Endothelial cell of umbilical vein (primary cell): ENCODE data around the gene METTL15. TPM values are rescaled to one million over a fixed set of nuclear protein-coding genes. Genes with fewer than 3 reads are reported as not detected.

ENCODE experiments used
- BruUV-seq: library from RNA; stranded (reverse); fragments of 400-500 nt; replicated peaks from 2 replicates; lab custom pipeline; 2021; lab: Mats Ljungman, UMichigan
- CTCF ChIA-PET: fragments of 300-600, 350-600 bp; sonication (Branson Sonifier 250); formaldehyde crosslinking; loops from one replicate; lab custom pipeline; 2021; ENCODE audit warnings: antibody characterized with exemption, inconsistent platforms; lab: Charles Lee
- POLR2A ChIA-PET: fragments of 300-600, 350-600 bp; sonication (Branson Sonifier 250); formaldehyde crosslinking; loops from one replicate; lab custom pipeline; 2021; ENCODE audit warnings: antibody characterized with exemption, inconsistent platforms; lab: Charles Lee
- DNase-seq: peaks from one replicate; pipeline ENCODE4 v3.0.0-alpha.2; 2011; ENCODE audit warnings: low read depth, low spot score
- FAIRE-seq: peaks from 2 replicates; lab custom pipeline; 2011; peaks lifted over from hg19 to GRCh38; lab: Jason Lieb, UNC
- H2AFZ ChIP-seq: 2 replicates; pipeline ENCODE4 v1.6.0; 2012; ENCODE audit warnings: low read depth, low read length, control low read depth, inconsistent platforms
- H3K27ac ChIP-seq: 2 replicates; pipeline ENCODE4 v1.5.1; 2011; ENCODE audit warnings: low read depth, mild to moderate bottlenecking, control low read depth, low read length, moderate library complexity; ENCODE audit not compliant: insufficient read depth
- H3K27me3 ChIP-seq, 2 experiments: 2 replicates each; pipeline versions ENCODE4 v1.6.0 to v1.6.1; 2011; ENCODE audit warnings: low read length in 2 of 2, mixed read lengths in 1 of 2; ENCODE audit not compliant: control insufficient read depth in 2 of 2, insufficient read depth in 2 of 2
- H3K36me3 ChIP-seq, 2 experiments: 2 replicates in 1 of 2; 3 replicates in 1 of 2; pipeline ENCODE4 v1.5.1; 2011; ENCODE audit warnings: low read length in 2 of 2, mild to moderate bottlenecking in 1 of 2, moderate library complexity in 1 of 2; ENCODE audit not compliant: control insufficient read depth in 2 of 2, insufficient read depth in 2 of 2; ENCODE audit errors: extremely low read depth in 1 of 2
- H3K4me1 ChIP-seq: 3 replicates; pipeline ENCODE4 v1.5.1; 2011; ENCODE audit warnings: mild to moderate bottlenecking, low read length; ENCODE audit not compliant: control insufficient read depth, insufficient read depth; ENCODE audit errors: extremely low read depth
- H3K4me2 ChIP-seq: 2 replicates; pipeline ENCODE4 v1.6.1; 2011; ENCODE audit warnings: low read length, control low read depth, mixed read lengths; ENCODE audit not compliant: insufficient read depth
- H3K4me3 ChIP-seq, 3 experiments: fragments of 200-600 bp in 1 of 3; sonication (generic), shearing (Covaris generic) in 1 of 3; replicated peaks in 1 of 3; 2 replicates each; pipeline ENCODE4 v1.5.1; 2011 to 2016; ENCODE audit warnings: control low read depth in 3 of 3, low read length in 3 of 3, mild to moderate bottlenecking in 2 of 3, inconsistent platforms in 1 of 3, low read depth in 1 of 3, moderate library complexity in 1 of 3; ENCODE audit not compliant: insufficient read depth in 1 of 3
- H3K79me2 ChIP-seq: 2 replicates; pipeline ENCODE4 v1.6.0; 2012; ENCODE audit warnings: low read length, inconsistent platforms; ENCODE audit not compliant: control insufficient read depth, insufficient read depth
- H3K9ac ChIP-seq: replicated peaks from 2 replicates; pipeline ENCODE3; 2011; ENCODE audit warnings: low read length, control low read depth; ENCODE audit not compliant: insufficient read depth; ENCODE audit errors: extremely low read depth
- H3K9me1 ChIP-seq: replicated peaks from 3 replicates; pipeline ENCODE4 v1.6.0; 2011; ENCODE audit warnings: mild to moderate bottlenecking, low read length; ENCODE audit not compliant: control insufficient read depth, insufficient read depth; ENCODE audit errors: extremely low read depth
- H3K9me3 ChIP-seq: replicated peaks from 2 replicates; pipeline ENCODE4 v1.5.1; 2012; ENCODE audit warnings: low read length, inconsistent platforms; ENCODE audit not compliant: control insufficient read depth, insufficient read depth
- H4K20me1 ChIP-seq: replicated peaks from 2 replicates; pipeline ENCODE3; 2011; ENCODE audit warnings: mild to moderate bottlenecking, low read length; ENCODE audit not compliant: control insufficient read depth, insufficient read depth; ENCODE audit errors: extremely low read depth
- FOS ChIP-seq: IDR thresholded peaks from 2 replicates; pipeline ENCODE4 v1.6.1; 2011; ENCODE audit warnings: mild to moderate bottlenecking, low read length, moderate library complexity, borderline replicate concordance; ENCODE audit not compliant: insufficient read depth
- JUN ChIP-seq: IDR thresholded peaks from 2 replicates; pipeline ENCODE4 v1.6.1; 2011; ENCODE audit warnings: borderline replicate concordance, low read depth; ENCODE audit not compliant: insufficient read length, insufficient read depth
- MYC ChIP-seq: IDR thresholded peaks from one replicate; pipeline ENCODE4 v1.6.1; 2011; ENCODE audit warnings: mild to moderate bottlenecking, low read depth, low read length
- POLR2A ChIP-seq: IDR thresholded peaks from 2 replicates; pipeline ENCODE4 v1.6.1; 2012; ENCODE audit warnings: low read depth, mild to moderate bottlenecking, control low read depth, low read length
- dilution Hi-C: fragments of 300-500 bp; cut with MboI; formaldehyde crosslinking; loops from one replicate; pipeline ENCODE4 v1.15.0; 2019; ENCODE audit warnings: low sequenced_read_pairs; ENCODE audit not compliant: extremely low pct_ligation_motif_present
- intact Hi-C: fragments of 100-400 bp; cut with micrococcal nuclease; formaldehyde crosslinking; loops from one replicate; pipeline ENCODE4 v1.10.0; 2022
- polyA plus RNA-seq, 4 experiments: library from polyadenylated mRNA; depleted of rRNA in 3 of 4; stranded (reverse) in 3 of 4; unstranded in 1 of 4; fragments of >200 nt; gene quantifications; 2 replicates each; pipeline versions ENCODE4 v1.2.1 to v1.2.3, GENCODE V29; 2011 to 2012; ENCODE audit warnings: missing spikeins in 1 of 4
- total RNA-seq: library from RNA; stranded (reverse); gene quantifications from 2 replicates; pipeline ENCODE4 v1.2.3, GENCODE V29; 2021
- TF ChIP-seq, protein P1 (sequence below), 2 donors: IDR thresholded peaks; 1 replicate in 1 of 2; 2 replicates in 1 of 2; pipeline ENCODE4 v1.5.1; 2011; ENCODE audit warnings: low read length in 2 of 2, mild to moderate bottlenecking in 2 of 2, moderate library complexity in 2 of 2, control low read depth in 1 of 2, inconsistent platforms in 1 of 2, low read depth in 1 of 2; ENCODE audit not compliant: insufficient read depth in 1 of 2; ENCODE audit errors: extremely low read depth in 1 of 2
- TF ChIP-seq, protein P2 (sequence below): IDR thresholded peaks from 2 replicates; pipeline ENCODE4 v1.6.1; 2011; ENCODE audit not compliant: insufficient read depth, insufficient read length

Gene METTL15
- total and polyA plus RNA-seq, 2 donors (not counting 3 experiments of a cell fraction or from before 2014, with no cell fraction given): 3.2 to 12.1 TPM

DNA sequence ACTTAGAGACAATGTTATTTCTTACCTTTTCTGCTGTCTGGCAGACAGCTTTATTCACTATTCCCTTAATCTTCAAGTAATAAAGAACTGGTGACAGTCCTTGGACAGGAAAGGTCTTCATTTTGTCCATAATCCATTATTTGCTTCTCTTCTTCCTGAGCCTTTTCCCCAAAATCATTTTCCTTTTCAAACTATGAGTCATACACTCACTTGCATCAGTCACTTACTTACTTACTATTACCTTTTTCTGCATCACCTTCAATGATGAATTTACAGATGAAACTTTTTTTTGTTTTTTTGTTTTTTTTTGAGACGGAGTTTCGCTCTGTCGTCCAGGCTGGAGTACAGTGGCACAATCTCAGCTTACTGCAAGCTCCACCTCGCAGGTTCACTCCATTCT, 9.5 kb downstream of the METTL15 start:
- no peaks in the 10 kb centered on the region for H3K9me1 ChIP-seq
- CTCF ChIA-PET: interaction anchor here (0.6 to 1.8 kb wide), 3 partner anchors 10 to 609 kb away, joined by 3 to 9 read pairs (median 4); no protein-coding TSS in a partner anchor
- H3K9me3 ChIP-seq: no peaks in the 10 kb centered on the region
- DNase-seq (no peak), FAIRE-seq (no peak)
- H3K36me3 ChIP-seq: peaks cover 0 to 2% of the 10 kb centered on the region in 2 experiments
- intact Hi-C loops: no loop called here
- H3K4me1 ChIP-seq: peaks cover 3% of the 10 kb centered on the region
- no peak overlapping the region for H3K4me3 ChIP-seq
- BruUV-seq: no TSS peak
- no peak overlapping the region for H3K9ac ChIP-seq
- no peak overlapping the region for H3K4me2 ChIP-seq
- H2AFZ ChIP-seq: no peak overlapping the region
- POLR2A ChIA-PET: no interaction called here
- dilution Hi-C loops: no loop called here
- peaks cover 11% of the 10 kb centered on the region for H3K79me2 ChIP-seq
- H3K27ac ChIP-seq: no peak overlapping the region
- H3K27me3 ChIP-seq: no peaks in the 10 kb centered on the region
- H4K20me1 ChIP-seq: no peaks in the 10 kb centered on the region
- TF ChIP-seq FOS (no peak), JUN (peak; percentile 8), POLR2A (no peak)

DNA sequence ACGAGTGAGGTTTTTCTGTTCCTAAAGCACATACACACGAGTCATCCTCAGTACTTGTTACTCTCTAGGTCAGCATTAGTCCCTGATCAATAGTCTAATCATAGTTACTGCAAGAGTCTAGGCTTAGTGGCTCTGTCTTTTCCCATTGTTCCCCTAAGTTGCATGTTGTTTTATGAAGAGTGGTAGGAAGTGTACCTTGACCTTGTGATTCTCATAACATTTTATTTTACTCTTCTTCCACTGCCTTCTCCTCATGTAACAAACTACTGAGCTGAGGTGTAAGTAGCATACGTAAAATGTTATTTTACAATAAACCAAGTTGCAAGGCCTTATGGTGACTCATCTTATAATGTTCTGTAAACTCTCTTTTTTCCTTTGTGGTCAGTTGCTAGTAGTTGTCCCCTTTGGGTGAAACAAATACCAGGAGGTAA, 15.0 kb downstream of the METTL15 start:
- Histone ChIP-seq H3K79me2 (peaks cover 8% of the 10 kb centered on the region), H3K36me3 (no peaks in the 10 kb centered on the region), H3K4me3 (no peak overlapping the region), H3K27me3 (no peaks in the 10 kb centered on the region), H3K4me2 (peak overlapping the region; percentile 22), H3K9ac (no peak overlapping the region), H4K20me1 (no peaks in the 10 kb centered on the region), H2AFZ (peak overlapping the region; percentile 20), H3K9me1 (no peaks in the 10 kb centered on the region), H3K27ac (peak overlapping the region; percentile 7), H3K9me3 (no peaks in the 10 kb centered on the region), H3K4me1 (peaks cover 9% of the 10 kb centered on the region)
- no TSS peak for BruUV-seq
- ChIA-PET CTCF (interaction anchor here (0.9 to 1.5 kb wide), 4 partner anchors 11 to 406 kb away, joined by 3 to 4 read pairs (median 3); no protein-coding TSS in a partner anchor), POLR2A (no interaction called here)
- DNase-seq (peak; percentile 53), FAIRE-seq (no peak)
- intact Hi-C loops (no loop called here), dilution Hi-C loops (no loop called here)
- TF ChIP-seq FOS (peak; percentile 40), JUN (no peak), MYC (no peak)
- TF ChIP-seq, protein P1, sequence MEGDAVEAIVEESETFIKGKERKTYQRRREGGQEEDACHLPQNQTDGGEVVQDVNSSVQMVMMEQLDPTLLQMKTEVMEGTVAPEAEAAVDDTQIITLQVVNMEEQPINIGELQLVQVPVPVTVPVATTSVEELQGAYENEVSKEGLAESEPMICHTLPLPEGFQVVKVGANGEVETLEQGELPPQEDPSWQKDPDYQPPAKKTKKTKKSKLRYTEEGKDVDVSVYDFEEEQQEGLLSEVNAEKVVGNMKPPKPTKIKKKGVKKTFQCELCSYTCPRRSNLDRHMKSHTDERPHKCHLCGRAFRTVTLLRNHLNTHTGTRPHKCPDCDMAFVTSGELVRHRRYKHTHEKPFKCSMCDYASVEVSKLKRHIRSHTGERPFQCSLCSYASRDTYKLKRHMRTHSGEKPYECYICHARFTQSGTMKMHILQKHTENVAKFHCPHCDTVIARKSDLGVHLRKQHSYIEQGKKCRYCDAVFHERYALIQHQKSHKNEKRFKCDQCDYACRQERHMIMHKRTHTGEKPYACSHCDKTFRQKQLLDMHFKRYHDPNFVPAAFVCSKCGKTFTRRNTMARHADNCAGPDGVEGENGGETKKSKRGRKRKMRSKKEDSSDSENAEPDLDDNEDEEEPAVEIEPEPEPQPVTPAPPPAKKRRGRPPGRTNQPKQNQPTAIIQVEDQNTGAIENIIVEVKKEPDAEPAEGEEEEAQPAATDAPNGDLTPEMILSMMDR (IDR thresholded peaks at IDR 0.05; ENCODE audit: extremely low read depth in 1 of 2, insufficient read depth in 1 of 2, low read depth in 1 of 2, low read length in 2 of 2): no peak
- TF ChIP-seq, protein P2, sequence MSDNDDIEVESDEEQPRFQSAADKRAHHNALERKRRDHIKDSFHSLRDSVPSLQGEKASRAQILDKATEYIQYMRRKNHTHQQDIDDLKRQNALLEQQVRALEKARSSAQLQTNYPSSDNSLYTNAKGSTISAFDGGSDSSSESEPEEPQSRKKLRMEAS: no peak
